VCaP (cell line): ENCODE results near the gene AP5Z1.

ENCODE experiments used
- H3K27ac ChIP-seq: fragments of 450-650 bp; 2 replicates; pipeline ENCODE4 v1.5.1; 2017
- CTCF ChIP-seq: fragments of 450-650 bp; conservative IDR thresholded peaks from 2 replicates; pipeline ENCODE4 v1.5.1; 2017; ENCODE audit warnings: mild to moderate bottlenecking, moderate library complexity

Gene AP5Z1

DNA sequence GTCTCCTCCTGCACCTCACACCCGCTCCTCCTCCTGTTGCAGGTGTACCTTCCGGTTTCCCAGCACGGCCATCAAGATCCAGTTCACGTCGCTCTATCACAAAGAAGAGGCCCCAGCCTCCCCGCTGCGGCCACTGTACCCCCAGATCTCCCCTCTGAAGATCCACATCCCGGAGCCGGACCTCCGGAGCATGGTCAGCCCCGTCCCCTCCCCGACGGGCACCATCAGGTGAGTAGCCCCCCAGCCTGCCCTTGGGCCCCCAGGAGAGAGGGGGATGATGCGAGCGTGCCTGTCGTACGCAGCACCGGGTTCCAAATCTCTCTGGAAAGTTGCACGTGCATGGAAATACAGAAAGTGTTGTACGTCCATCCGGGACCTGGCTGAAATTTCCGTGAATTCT is 34.6 kb upstream of the AP5Z1 start:
- TF ChIP-seq CTCF = no peak
- no peak overlapping the region for H3K27ac ChIP-seq

- no peak overlapping the region for H3K27ac ChIP-seq
- TF ChIP-seq CTCF = no peak
Measured at GRCh38 chr7:4742051-4742573, 33.3 kb upstream of the AP5Z1 start.

DNA sequence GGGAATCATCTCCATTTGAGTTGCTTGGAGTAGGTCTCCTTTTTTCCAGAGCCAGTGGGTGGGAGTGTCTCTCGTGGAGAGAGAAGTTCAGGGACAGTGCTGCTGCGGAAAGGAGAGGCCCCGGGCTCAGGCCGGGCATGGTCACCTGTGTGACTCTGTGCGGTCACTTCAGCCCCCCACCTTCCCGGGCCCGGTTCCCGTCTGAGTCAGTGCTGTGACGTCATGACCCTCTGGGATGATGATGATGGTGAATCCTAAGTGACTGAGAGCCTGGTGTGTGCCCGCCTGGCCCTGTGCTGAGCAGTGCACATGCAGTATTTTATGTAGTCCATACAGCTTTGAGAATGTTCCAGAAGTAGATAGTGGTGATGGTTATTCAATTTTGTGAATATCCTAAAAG is 32.6 kb upstream of the AP5Z1 start:
- peak overlapping the region; percentile 71; the same call in 1 of the 2 replicates for H3K27ac ChIP-seq
- no peak for TF ChIP-seq CTCF

DNA sequence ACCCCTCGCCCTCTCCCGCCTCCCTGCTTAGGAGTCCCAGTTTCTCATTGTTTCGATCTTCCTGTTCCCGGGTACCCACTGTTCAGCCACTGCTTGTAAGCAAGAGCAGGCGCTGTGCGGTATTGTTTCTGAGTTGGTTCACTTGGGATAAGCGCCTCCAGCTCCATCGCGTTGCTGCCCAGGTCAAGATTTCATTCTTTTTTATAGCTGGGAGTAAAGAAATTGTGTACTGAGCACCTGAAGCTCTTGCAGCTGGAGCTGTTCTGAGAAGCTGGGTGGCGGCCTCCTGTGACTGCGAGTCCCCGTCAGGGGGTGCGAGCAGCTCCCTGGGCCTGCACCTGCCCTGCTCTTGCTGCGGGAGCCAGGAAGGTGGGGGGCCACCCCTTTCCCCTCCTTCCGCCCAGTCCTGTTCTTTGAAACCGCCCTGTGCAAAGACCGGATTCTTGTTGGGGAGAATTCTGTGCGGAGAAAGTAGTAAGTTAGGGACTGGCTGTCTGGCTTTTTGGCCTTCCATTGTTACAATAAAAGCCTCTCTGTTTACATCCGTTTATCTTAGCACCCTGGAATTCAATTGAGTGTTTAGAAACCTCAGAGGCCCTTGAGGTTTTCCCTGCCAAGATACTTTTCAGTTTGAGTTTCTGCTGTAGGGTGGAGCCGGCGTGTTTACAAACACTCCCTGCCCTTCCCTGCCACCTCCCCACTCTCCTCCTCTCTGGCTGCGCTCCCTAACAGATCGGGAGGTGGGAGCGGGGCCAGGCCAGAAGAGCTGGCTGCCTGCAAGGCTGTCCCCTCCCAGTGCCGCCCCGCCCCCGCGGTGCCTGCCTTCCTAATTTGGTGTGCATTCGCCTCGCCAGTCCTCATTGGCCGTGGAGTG is 30.8 kb upstream of the AP5Z1 start:
- H3K27ac ChIP-seq = peak overlapping the region; percentile 71
- no peak for TF ChIP-seq CTCF

DNA sequence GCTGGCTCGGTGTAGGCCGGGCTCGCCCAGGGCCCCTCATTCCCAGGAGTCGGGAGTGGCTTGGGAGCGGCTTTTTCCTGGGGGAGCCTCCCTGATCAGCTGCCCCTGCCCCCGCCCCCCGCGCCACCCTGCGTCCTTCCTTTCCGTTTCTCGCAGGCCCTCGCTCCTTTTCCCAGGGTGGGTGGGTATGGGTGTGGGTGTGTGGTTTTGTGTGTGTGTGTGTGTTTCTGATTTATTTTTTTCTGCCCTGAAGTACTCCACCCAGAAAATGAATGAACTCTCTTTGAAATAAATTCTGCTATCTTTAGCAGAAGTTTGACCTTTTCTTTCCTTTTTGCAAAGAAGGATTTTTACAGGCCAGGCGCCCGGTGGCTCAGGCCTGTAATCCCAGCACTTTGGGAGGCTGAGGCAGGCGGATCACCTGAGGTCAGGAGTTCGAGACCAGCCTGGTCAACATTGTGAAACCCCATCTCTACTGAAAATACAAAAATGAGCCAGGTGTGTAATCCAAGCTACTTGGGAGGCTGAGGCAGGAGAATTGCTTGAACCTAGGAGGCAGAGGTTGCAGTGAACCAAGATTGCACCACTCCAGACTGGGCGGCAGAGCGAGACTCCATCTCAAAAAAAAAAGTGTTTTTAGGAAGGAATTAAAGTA is 30.0 kb upstream of the AP5Z1 start:
- H3K27ac ChIP-seq = peak overlapping the region; percentile 71
- no peak for TF ChIP-seq CTCF

GRCh38 chr7:4745971-4746919 is 29.2 kb upstream of the AP5Z1 start:
- TF ChIP-seq CTCF = no peak
- H3K27ac ChIP-seq = peak overlapping the region; percentile 71

DNA sequence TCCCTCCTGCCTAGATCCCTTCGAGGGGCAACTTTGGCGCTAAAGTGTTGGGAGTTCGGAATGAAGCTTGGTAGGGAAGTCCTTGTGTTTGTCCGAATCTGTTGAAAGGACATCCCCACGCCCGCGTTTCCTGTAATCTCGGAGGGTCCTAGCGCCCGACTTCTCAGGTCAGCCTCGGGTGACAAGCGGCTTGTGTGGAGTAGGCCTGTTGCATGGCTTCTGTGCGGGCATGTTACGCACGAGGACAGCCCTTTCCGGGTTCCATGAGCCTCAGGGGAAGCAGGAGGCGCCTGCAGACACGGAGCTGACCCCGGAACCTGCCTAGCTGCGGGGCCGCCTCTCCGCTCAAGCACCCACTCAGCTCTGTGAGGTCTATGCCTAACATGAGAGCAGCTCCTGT is 28.4 kb upstream of the AP5Z1 start:
- TF ChIP-seq CTCF = no peak
- H3K27ac ChIP-seq = peak overlapping the region; percentile 71
